ENCODE data around the gene TRPC3.

- TF ChIP-seq CTCF (IDR thresholded peaks at IDR 0.05; ENCODE audit: insufficient read depth, low read length) (no peak), POLR2AphosphoS5 (IDR thresholded peaks at IDR 0.05; ENCODE audit: low read depth) (no peak)
Measured at GRCh38 chr4:121851354-121851753, 100.5 kb downstream of the TRPC3 start.

Measured in HL-60 (cell line).